GM18870 (cell line): ENCODE measurements around the gene SSTR4.

ENCODE experiments used
- ATAC-seq: cut with Tn5 transposase; IDR thresholded peaks from one replicate; pipeline ENCODE4 v1.9.1; 2021; ENCODE audit warnings: moderate library complexity; ENCODE audit not compliant: unreplicated experiment

Gene SSTR4

GRCh38 chr20:23085436-23086055, 50.4 kb downstream of the SSTR4 start:
- no peak for ATAC-seq

GRCh38 chr20:23086056-23086566, 51.0 kb downstream of the SSTR4 start, which contains the start of gene CD93:
Gene CD93 (minus strand): TSS chr20:23086324. CDS start chr20:23086192, 132 bp downstream.
- ATAC-seq: no peak

- ATAC-seq: no peak
Measured at GRCh38 chr20:23086931-23087411, 51.9 kb downstream of the SSTR4 start.

GRCh38 chr20:23087587-23088251, 52.6 kb downstream of the SSTR4 start:
- ATAC-seq: no peak
